SK-N-SH (cell line): ENCODE measurements around the gene RABEP2.

Experiments used
- GATA2 ChIP-seq: sonication (generic); formaldehyde crosslinking; IDR thresholded peaks from 2 replicates; pipeline ENCODE4 v1.5.0; 2020; ENCODE audit warnings: mild to moderate bottlenecking, missing genetic modification reagents
- USF2 ChIP-seq: fragments of 150-350 bp; IDR thresholded peaks from 2 replicates; pipeline ENCODE4 v1.6.1; 2017; ENCODE audit warnings: antibody characterized with exemption, low read length, low read depth, borderline replicate concordance
- TF ChIP-seq, protein P1 (sequence below): fragments of 200-600 bp; sonication (generic); IDR thresholded peaks from 2 replicates; pipeline ENCODE4 v1.6.1; 2017; ENCODE audit warnings: antibody characterized with exemption, mild to moderate bottlenecking, moderate library complexity
- TF ChIP-seq, protein P2 (sequence below): IDR thresholded peaks from 2 replicates; pipeline ENCODE4 v1.6.1; 2012; ENCODE audit warnings: mild to moderate bottlenecking, low read depth, low read length, moderate library complexity

- TF ChIP-seq, protein P1, sequence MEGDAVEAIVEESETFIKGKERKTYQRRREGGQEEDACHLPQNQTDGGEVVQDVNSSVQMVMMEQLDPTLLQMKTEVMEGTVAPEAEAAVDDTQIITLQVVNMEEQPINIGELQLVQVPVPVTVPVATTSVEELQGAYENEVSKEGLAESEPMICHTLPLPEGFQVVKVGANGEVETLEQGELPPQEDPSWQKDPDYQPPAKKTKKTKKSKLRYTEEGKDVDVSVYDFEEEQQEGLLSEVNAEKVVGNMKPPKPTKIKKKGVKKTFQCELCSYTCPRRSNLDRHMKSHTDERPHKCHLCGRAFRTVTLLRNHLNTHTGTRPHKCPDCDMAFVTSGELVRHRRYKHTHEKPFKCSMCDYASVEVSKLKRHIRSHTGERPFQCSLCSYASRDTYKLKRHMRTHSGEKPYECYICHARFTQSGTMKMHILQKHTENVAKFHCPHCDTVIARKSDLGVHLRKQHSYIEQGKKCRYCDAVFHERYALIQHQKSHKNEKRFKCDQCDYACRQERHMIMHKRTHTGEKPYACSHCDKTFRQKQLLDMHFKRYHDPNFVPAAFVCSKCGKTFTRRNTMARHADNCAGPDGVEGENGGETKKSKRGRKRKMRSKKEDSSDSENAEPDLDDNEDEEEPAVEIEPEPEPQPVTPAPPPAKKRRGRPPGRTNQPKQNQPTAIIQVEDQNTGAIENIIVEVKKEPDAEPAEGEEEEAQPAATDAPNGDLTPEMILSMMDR: no peak
- TF ChIP-seq, protein P2, sequence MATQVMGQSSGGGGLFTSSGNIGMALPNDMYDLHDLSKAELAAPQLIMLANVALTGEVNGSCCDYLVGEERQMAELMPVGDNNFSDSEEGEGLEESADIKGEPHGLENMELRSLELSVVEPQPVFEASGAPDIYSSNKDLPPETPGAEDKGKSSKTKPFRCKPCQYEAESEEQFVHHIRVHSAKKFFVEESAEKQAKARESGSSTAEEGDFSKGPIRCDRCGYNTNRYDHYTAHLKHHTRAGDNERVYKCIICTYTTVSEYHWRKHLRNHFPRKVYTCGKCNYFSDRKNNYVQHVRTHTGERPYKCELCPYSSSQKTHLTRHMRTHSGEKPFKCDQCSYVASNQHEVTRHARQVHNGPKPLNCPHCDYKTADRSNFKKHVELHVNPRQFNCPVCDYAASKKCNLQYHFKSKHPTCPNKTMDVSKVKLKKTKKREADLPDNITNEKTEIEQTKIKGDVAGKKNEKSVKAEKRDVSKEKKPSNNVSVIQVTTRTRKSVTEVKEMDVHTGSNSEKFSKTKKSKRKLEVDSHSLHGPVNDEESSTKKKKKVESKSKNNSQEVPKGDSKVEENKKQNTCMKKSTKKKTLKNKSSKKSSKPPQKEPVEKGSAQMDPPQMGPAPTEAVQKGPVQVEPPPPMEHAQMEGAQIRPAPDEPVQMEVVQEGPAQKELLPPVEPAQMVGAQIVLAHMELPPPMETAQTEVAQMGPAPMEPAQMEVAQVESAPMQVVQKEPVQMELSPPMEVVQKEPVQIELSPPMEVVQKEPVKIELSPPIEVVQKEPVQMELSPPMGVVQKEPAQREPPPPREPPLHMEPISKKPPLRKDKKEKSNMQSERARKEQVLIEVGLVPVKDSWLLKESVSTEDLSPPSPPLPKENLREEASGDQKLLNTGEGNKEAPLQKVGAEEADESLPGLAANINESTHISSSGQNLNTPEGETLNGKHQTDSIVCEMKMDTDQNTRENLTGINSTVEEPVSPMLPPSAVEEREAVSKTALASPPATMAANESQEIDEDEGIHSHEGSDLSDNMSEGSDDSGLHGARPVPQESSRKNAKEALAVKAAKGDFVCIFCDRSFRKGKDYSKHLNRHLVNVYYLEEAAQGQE: no peak
- TF ChIP-seq USF2 (no peak), GATA2 (CRISPR knock-in tag) (no peak)
Measured at GRCh38 chr16:28904828-28905227, 20.2 kb downstream of the RABEP2 start.
